Stimulated activated CD8-positive, alpha-beta memory T cell treated with anti-CD3 and anti-CD28 coated beads, Interleukin-12 subunit alpha, Interleukin-12 subunit beta, amount 100 ng/mL, for 24 hours (primary cell): ENCODE measurements around the gene ATP6V0E1.

Experiments
- DNase-seq: peaks from one replicate; pipeline ENCODE4 v3.0.0-alpha.2; 2020; ENCODE audit errors: extremely low read depth

ATP6V0E1 gene

GRCh38 chr5:172956936-172957335, 26.6 kb upstream of the ATP6V0E1 start:
- DNase-seq = no peak

GRCh38 chr5:172957458-172957857, 26.1 kb upstream of the ATP6V0E1 start:
- DNase-seq = no peak

GRCh38 chr5:172958331-172959046, 25.1 kb upstream of the ATP6V0E1 start:
- DNase-seq = peak; percentile 22

GRCh38 chr5:172959824-172960799, 23.5 kb upstream of the ATP6V0E1 start:
- DNase-seq = no peak

- DNase-seq = no peak
Measured at GRCh38 chr5:172969921-172970320, 13.7 kb upstream of the ATP6V0E1 start.

DNA sequence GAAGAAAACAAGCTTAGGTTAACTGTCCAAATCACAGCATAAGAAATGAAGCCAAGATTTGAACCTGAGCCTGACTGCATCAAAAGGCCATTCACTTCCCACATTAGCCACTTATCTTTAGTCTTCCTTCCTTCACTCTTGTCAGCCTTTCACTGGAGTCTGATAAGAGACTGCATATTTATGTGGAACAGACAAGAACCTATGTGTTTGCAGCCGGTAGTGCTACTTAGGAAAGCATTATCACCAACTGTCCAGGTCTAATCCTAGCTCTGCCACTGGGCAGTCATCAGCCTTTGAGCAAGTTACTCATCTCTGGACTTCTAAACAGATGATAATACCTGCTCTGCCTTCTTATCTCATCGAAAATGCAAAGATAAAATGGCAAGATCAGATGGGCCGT, 12.1 kb upstream of the ATP6V0E1 start:
- no peak for DNase-seq

DNA sequence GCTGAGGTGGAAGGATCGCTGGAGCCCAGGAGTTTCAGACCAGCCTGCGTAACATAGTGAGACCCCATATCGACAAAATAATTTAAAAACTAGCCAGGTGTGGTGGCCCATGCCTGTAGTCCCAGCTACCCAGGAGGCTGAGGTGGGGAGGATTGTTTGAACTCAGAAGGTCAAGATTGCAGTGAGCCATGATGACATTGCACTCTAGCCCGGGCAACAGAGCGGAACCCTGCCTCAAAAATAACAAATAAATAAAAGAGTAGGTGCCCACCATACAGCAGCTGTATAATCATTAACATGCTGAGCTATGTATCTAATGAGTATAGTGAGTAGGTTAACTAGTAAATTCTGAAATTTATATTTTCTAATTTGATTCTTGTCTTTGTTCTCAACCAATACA, 11.0 kb upstream of the ATP6V0E1 start:
- DNase-seq = no peak

DNA sequence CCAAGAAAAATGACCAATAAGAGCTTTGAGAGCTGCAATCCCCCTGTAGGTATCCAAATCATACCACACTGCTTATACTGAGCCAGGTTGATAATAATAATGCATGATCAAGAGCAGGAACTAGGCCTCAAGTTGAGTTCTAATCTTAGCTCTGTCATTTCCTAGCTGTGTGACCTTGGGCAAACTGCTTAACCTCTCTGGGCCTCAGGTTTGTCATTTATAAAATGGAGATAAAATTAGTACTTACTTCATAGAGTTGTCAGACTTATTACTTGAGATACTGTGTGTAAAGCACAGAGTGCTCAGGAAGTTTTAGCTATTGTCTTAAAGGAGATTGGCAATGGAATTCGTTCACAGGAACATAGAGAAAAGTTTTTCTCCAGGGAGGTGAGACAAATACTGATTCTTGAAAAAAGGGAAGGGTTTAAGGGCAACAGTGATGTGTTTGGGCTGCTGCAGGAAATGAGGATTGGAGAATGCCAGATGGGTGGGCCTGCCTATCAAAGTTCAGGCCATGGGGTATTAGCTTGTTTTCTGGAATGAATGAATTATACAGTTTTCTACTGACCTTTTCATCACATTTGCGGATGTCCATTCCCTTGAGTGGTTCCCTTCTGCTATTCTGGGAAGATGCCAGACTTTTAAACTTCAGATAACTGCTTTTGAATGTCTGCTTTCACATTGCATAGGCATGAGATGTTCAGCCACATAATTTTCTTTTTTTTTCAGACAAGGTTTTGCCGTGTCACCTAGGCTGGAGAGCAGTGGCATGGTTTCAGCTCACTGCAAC, 10.2 kb upstream of the ATP6V0E1 start:
- no peak for DNase-seq

DNA sequence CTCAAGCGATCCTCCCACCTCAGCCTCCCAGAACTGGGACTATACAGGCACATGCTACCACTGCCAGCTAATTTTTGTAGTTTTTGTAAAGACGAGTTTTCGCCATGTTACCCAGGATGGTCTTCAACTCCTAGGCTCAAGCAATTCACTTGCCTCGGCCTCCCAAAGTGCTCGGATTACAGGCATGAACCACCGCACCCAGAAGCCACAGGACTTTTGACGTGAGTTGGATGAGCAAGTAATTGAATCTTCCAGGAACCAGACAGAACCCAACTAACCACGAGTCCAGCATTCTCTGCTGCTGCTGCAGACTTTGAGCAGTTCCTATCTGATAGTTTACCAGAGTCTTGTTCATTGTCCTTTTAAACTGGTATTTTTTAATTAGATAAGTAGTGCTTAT, 9.6 kb upstream of the ATP6V0E1 start:
- no peak for DNase-seq

- DNase-seq = no peak
Measured at GRCh38 chr5:172975289-172975688, 8.3 kb upstream of the ATP6V0E1 start.

DNA sequence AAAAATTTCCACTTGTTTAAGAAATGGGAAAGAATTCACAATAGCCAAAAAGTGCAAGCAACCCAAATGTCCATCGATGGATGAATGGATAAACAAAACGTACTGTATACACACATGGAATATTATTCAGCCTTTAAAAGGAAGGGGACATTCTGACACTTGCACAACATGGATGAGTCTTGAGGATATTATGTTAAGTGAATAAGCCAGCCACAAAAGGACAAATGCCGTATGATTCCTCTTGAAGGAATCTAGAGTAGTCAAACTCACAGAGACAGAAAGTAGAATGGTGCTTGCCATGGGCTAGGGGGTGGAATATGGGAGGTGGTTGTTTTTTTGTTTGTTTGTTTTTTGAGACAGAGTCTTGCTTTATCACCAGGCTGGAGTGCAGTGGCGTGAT, 3.8 kb upstream of the ATP6V0E1 start:
- DNase-seq = no peak

DNA sequence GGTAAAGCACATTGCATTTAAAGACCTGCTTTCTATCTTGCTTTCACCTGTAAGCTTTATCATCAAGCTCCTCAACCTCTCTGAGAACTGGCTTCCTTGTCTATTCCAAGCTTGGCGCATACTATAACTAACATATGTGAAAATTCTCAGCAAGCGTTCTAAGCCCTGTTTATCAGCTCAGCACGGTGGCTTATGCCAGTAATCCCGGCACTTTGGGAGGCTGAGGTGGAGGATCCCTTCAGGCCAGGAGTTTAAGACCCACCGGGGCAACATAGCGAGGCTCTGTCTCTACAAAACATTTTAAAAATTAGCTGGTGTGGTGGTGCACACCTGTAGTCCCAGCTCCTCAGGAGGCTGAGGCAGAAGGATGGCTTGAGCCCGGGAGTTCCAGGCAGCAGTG, 1.6 kb upstream of the ATP6V0E1 start:
- no peak for DNase-seq

DNA sequence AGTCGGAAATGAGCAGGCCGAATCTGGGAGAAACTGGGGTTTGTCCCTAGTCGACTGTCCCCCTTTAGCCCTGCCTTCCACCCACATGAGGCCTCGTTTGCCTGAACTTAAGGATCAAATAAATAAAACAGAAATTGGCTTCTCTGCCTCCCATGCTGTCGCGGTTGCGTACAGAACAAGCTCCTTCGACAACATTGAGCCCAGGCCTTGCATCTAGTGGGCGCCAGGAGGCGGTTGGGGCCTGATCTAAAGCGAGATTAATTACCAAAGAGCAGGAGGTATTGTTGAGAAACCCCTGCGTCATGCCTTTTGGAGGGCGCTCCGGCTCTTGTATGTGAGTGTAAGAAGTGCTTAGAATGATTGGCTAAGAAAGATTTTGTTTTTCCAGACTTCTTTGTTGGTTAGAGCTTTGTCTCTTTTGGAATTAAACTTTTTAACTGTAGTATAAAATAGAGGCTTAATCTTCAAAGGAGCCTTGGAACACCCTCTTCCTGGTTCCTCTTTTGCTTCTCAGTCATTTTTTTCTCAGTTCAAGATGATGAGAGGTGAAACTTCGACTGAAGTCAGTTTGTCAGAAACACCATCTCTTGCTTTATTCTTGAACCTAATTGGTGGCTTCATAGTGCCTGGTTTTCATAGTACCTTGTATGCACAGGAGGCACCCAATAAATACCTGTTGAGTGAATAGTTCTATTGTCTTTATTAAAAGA, 828 bp downstream of the ATP6V0E1 start:
- peak; percentile 35 for DNase-seq

GRCh38 chr5:172985596-172985995, 2.0 kb downstream of the ATP6V0E1 start:
- no peak for DNase-seq

DNA sequence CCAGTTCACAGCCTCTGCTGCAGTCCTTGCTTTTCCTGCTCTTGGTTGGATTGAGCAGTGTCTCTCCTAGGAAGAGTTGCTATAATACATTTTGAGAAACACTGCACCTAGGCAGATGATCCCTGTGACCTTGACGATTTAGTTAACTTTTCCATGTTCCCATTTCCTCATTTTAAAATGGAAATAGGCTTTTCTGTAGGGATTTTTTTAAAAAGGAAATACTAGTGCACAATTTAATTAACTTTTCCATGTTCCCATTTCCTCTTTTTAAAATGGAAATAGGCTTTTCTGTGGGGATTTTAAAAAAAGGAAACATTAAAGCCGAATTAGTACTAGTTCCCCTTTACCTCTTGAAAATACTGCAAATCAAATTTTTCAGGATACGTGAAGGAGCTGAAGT, 4.7 kb downstream of the ATP6V0E1 start:
- no peak for DNase-seq

GRCh38 chr5:172990776-172991175, 7.2 kb downstream of the ATP6V0E1 start:
- DNase-seq = no peak

DNA sequence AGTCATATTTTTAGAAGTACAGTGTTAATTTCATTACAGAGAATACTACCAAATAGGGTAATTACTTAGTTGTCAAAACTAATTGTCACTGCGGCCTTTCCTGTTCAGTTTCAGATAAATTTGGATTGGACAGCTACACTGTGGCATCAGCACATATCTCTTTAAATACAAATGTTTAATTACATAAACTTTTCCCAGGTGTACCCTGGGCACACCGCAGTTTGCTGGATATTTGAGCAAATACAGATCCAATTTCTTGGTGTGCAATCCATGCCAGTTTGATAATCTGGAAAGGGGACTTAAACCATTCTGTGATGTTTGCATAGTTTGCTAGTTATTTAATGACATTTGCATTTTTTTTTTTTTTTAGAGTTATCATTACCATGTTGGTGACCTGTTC, 10.8 kb downstream of the ATP6V0E1 start:
- DNase-seq = no peak

- no peak for DNase-seq
Measured at GRCh38 chr5:172999372-172999973, 15.9 kb downstream of the ATP6V0E1 start.

GRCh38 chr5:172999974-173000373, 16.4 kb downstream of the ATP6V0E1 start:
- no peak for DNase-seq

- DNase-seq = no peak
Measured at GRCh38 chr5:173001229-173001841, 17.8 kb downstream of the ATP6V0E1 start.

GRCh38 chr5:173003360-173003759, 19.8 kb downstream of the ATP6V0E1 start:
- no peak for DNase-seq
